ENCODE measurements around the gene RCAN2. TPM values are rescaled to one million over a fixed set of nuclear protein-coding genes. Genes with fewer than 3 reads are reported as not detected.

RCAN2 gene
- total and polyA plus RNA-seq, 2 donors (not counting 3 experiments of a cell fraction or from before 2014, with no cell fraction given) = 0.07 to 0.33 TPM

GRCh38 chr6:46378161-46378881 lies 112.9 kb downstream of the RCAN2 start:
- Histone ChIP-seq H4K20me1 (replicated peaks; ENCODE audit: control insufficient read depth, extremely low read depth, insufficient read depth, low read length) (no peaks in the 10 kb centered on the region), H3K9me3 (replicated peaks; ENCODE audit: control insufficient read depth, insufficient read depth, low read length) (no peaks in the 10 kb centered on the region), H3K4me2 (ENCODE audit: insufficient read depth, low read length) (no peak overlapping the region), H3K4me3 (replicated peaks in 1 of 3; ENCODE audit: insufficient read depth in 1 of 3, low read depth in 1 of 3, low read length in 3 of 3) (no peak overlapping the region), H2AFZ (ENCODE audit: low read depth, low read length) (no peak overlapping the region), H3K27me3 (ENCODE audit: control insufficient read depth in 2 of 2, insufficient read depth in 2 of 2, low read length in 2 of 2) (peaks cover 0 to 7% of the 10 kb centered on the region in 2 experiments), H3K36me3 (ENCODE audit: control insufficient read depth in 2 of 2, extremely low read depth in 1 of 2, insufficient read depth in 2 of 2, low read length in 2 of 2) (no peaks in the 10 kb centered on the region), H3K4me1 (ENCODE audit: control insufficient read depth, extremely low read depth, insufficient read depth, low read length) (no peaks in the 10 kb centered on the region), H3K27ac (ENCODE audit: insufficient read depth, low read depth, low read length) (no peak overlapping the region), H3K9me1 (replicated peaks; ENCODE audit: control insufficient read depth, extremely low read depth, insufficient read depth, low read length) (no peaks in the 10 kb centered on the region), H3K9ac (replicated peaks; ENCODE audit: extremely low read depth, insufficient read depth, low read length) (no peak overlapping the region), H3K79me2 (ENCODE audit: control insufficient read depth, insufficient read depth, low read length) (no peaks in the 10 kb centered on the region)
- TF ChIP-seq MAX (IDR thresholded peaks at IDR 0.05; ENCODE audit: insufficient read depth, insufficient read length) = no peak
- no TSS peak for BruUV-seq (replicated peaks)
- intact Hi-C loops (cut with micrococcal nuclease) = no loop called here
- CTCF ChIA-PET = no interaction called here
- DNase-seq (ENCODE audit: low read depth, low spot score) = no peak
- POLR2A ChIA-PET = no interaction called here
- dilution Hi-C loops (cut with MboI; ENCODE audit: extremely low pct_ligation_motif_present, low sequenced_read_pairs) = no loop called here
- no peak for FAIRE-seq

GRCh38 chr6:46377209-46377608 lies 114.0 kb downstream of the RCAN2 start:
- no peak overlapping the region for H2AFZ ChIP-seq (ENCODE audit: low read depth, low read length)
- H3K9me3 ChIP-seq (replicated peaks; ENCODE audit: control insufficient read depth, insufficient read depth, low read length) = no peaks in the 10 kb centered on the region
- intact Hi-C loops (cut with micrococcal nuclease) = no loop called here
- H3K79me2 ChIP-seq (ENCODE audit: control insufficient read depth, insufficient read depth, low read length) = no peaks in the 10 kb centered on the region
- H3K4me3 ChIP-seq (replicated peaks in 1 of 3; ENCODE audit: insufficient read depth in 1 of 3, low read depth in 1 of 3, low read length in 3 of 3) = no peak overlapping the region
- H3K9me1 ChIP-seq (replicated peaks; ENCODE audit: control insufficient read depth, extremely low read depth, insufficient read depth, low read length) = no peaks in the 10 kb centered on the region
- H3K9ac ChIP-seq (replicated peaks; ENCODE audit: extremely low read depth, insufficient read depth, low read length) = no peak overlapping the region
- ChIA-PET CTCF (no interaction called here), POLR2A (no interaction called here)
- peaks cover 0 to 7% of the 10 kb centered on the region in 2 experiments for H3K27me3 ChIP-seq (ENCODE audit: control insufficient read depth in 2 of 2, insufficient read depth in 2 of 2, low read length in 2 of 2)
- DNase-seq (ENCODE audit: low read depth, low spot score) (no peak), FAIRE-seq (no peak)
- no peaks in the 10 kb centered on the region for H3K4me1 ChIP-seq (ENCODE audit: control insufficient read depth, extremely low read depth, insufficient read depth, low read length)
- H4K20me1 ChIP-seq (replicated peaks; ENCODE audit: control insufficient read depth, extremely low read depth, insufficient read depth, low read length) = no peaks in the 10 kb centered on the region
- BruUV-seq (replicated peaks) = no TSS peak
- no peak overlapping the region for H3K27ac ChIP-seq (ENCODE audit: insufficient read depth, low read depth, low read length)
- H3K4me2 ChIP-seq (ENCODE audit: insufficient read depth, low read length) = no peak overlapping the region
- dilution Hi-C loops (cut with MboI; ENCODE audit: extremely low pct_ligation_motif_present, low sequenced_read_pairs) = no loop called here
- TF ChIP-seq GATA2 (IDR thresholded peaks at IDR 0.05; ENCODE audit: insufficient read depth, insufficient read length, low read depth, low read length) (no peak), MAX (IDR thresholded peaks at IDR 0.05; ENCODE audit: insufficient read depth, insufficient read length) (no peak), POLR2A (IDR thresholded peaks at IDR 0.05; ENCODE audit: low read depth, low read length) (no peak), POLR2AphosphoS5 (IDR thresholded peaks at IDR 0.05; ENCODE audit: insufficient read depth, low read depth, low read length) (no peak), MYC (IDR thresholded peaks at IDR 0.05; ENCODE audit: low read depth, low read length) (no peak), FOS (IDR thresholded peaks at IDR 0.05; ENCODE audit: borderline replicate concordance, insufficient read depth, low read length) (no peak), EZH2 (IDR thresholded peaks at IDR 0.05; ENCODE audit: borderline replicate concordance, low read depth, low read length, severe bottlenecking) (no peak), JUN (IDR thresholded peaks at IDR 0.05; ENCODE audit: borderline replicate concordance, insufficient read depth, insufficient read length, low read depth) (no peak)
- TF ChIP-seq, protein P1, sequence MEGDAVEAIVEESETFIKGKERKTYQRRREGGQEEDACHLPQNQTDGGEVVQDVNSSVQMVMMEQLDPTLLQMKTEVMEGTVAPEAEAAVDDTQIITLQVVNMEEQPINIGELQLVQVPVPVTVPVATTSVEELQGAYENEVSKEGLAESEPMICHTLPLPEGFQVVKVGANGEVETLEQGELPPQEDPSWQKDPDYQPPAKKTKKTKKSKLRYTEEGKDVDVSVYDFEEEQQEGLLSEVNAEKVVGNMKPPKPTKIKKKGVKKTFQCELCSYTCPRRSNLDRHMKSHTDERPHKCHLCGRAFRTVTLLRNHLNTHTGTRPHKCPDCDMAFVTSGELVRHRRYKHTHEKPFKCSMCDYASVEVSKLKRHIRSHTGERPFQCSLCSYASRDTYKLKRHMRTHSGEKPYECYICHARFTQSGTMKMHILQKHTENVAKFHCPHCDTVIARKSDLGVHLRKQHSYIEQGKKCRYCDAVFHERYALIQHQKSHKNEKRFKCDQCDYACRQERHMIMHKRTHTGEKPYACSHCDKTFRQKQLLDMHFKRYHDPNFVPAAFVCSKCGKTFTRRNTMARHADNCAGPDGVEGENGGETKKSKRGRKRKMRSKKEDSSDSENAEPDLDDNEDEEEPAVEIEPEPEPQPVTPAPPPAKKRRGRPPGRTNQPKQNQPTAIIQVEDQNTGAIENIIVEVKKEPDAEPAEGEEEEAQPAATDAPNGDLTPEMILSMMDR (IDR thresholded peaks at IDR 0.05; ENCODE audit: extremely low read depth in 1 of 2, insufficient read depth in 1 of 2, low read depth in 1 of 2, low read length in 2 of 2) = no peak
- no peaks in the 10 kb centered on the region for H3K36me3 ChIP-seq (ENCODE audit: control insufficient read depth in 2 of 2, extremely low read depth in 1 of 2, insufficient read depth in 2 of 2, low read length in 2 of 2)
